Endometrial microvascular endothelial cells (primary cell): Measurements from ENCODE around the gene ITGAV. TPM values are rescaled to one million over a fixed set of nuclear protein-coding genes. Genes with fewer than 3 reads are reported as not detected.

Experiments used
- total RNA-seq: library from RNA; depleted of rRNA; stranded (reverse); fragments of >200 nt; gene quantifications from one replicate; pipeline ENCODE4 v1.2.3, GENCODE V29; 2015; ENCODE audit errors: inconsistent ontology term

Gene ITGAV
- total RNA-seq, 1 donor from 2014 or later: 125 TPM

Other genes with a start within 250 kb of the ITGAV start
- gene ZC3H15, start 103.8 kb upstream of the ITGAV start, total RNA-seq: 63.9 TPM
- gene FAM171B, start 104.0 kb downstream of the ITGAV start, total RNA-seq: 12.5 TPM